Thoracic aorta (tissue), 2 donors: ENCODE measurements around the gene SYNGAP1. TPM values are rescaled to one million over a fixed set of nuclear protein-coding genes. Genes with fewer than 3 reads are reported as not detected.

Experiments
- ATAC-seq: fragments of 150-250 bp; one replicate; pipeline ENCODE4 v1.8.0; 2017; ENCODE audit warnings: low read depth; ENCODE audit not compliant: insufficient number of reproducible peaks, low FRiP score
- DNase-seq: peaks from one replicate; pipeline ENCODE4 v3.0.0-alpha.2; 2020; ENCODE audit warnings: low spot score
- H3K27ac ChIP-seq, 2 donors: fragments of 200-600 bp; sonication (generic); 1 replicate in 1 of 2; 2 replicates in 1 of 2; pipeline ENCODE4 v1.5.1; 2016; ENCODE audit warnings: mild to moderate bottlenecking in 2 of 2, moderate library complexity in 2 of 2
- H3K27me3 ChIP-seq: fragments of 200-600 bp; sonication (generic); replicated peaks from 2 replicates; pipeline ENCODE4 v1.6.0; 2016; ENCODE audit warnings: mild to moderate bottlenecking; ENCODE audit not compliant: insufficient read depth
- H3K36me3 ChIP-seq: fragments of 200-600 bp; sonication (generic); one replicate; pipeline ENCODE4 v1.5.1; 2016
- H3K4me1 ChIP-seq, 2 donors: fragments of 200-600 bp; sonication (generic); 1 replicate in 1 of 2; 2 replicates in 1 of 2; pipeline versions ENCODE4 v1.5.1 to v1.6.0; 2016; ENCODE audit warnings: low read depth in 2 of 2, mild to moderate bottlenecking in 1 of 2; ENCODE audit not compliant: control insufficient read depth in 1 of 2
- H3K4me3 ChIP-seq: fragments of 200-600 bp; sonication (generic); 2 replicates; pipeline ENCODE4 v1.5.1; 2016; ENCODE audit warnings: mild to moderate bottlenecking
- H3K9me3 ChIP-seq: fragments of 200-600 bp; sonication (generic); 2 replicates; pipeline ENCODE4 v1.5.1; 2016
- total RNA-seq, 2 donors: library from RNA; depleted of rRNA; stranded (reverse); fragments of >200 nt; gene quantifications; one replicate each; pipeline versions ENCODE4 v1.1.0 to v1.2.3, GENCODE V29; 2016
- TF ChIP-seq, protein P1 (sequence below): fragments of 200-600 bp; sonication (generic); IDR thresholded peaks from one replicate; pipeline ENCODE4 v1.5.1; 2019; ENCODE audit warnings: antibody characterized with exemption

SYNGAP1 gene
- total RNA-seq, 2 donors from 2014 or later: 16.2 to 24.6 TPM

DNA sequence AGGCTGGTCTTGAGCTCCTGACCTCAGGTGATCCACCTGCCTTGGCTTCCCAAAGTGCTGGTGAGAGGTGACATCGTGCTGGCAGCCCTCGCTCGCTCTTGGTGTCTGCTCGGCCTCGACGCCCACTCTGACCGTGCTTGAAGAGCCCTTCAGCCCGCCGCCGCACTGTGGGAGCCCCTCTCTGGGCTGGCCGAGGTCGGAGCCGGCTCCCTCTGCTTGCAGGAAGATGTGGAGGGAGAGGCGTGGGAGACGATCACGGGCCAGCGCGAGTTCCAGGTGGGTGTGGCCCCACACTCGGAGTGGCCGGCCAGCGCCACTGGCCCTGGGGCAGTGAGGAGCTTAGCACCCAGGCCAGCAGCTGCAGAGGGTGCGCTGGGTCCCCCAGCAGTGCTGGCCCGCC is 82.6 kb downstream of the SYNGAP1 start:
- H3K36me3 ChIP-seq: no peaks in the 10 kb centered on the region
- H3K27ac ChIP-seq: no peak overlapping the region
- TF ChIP-seq, protein P1, sequence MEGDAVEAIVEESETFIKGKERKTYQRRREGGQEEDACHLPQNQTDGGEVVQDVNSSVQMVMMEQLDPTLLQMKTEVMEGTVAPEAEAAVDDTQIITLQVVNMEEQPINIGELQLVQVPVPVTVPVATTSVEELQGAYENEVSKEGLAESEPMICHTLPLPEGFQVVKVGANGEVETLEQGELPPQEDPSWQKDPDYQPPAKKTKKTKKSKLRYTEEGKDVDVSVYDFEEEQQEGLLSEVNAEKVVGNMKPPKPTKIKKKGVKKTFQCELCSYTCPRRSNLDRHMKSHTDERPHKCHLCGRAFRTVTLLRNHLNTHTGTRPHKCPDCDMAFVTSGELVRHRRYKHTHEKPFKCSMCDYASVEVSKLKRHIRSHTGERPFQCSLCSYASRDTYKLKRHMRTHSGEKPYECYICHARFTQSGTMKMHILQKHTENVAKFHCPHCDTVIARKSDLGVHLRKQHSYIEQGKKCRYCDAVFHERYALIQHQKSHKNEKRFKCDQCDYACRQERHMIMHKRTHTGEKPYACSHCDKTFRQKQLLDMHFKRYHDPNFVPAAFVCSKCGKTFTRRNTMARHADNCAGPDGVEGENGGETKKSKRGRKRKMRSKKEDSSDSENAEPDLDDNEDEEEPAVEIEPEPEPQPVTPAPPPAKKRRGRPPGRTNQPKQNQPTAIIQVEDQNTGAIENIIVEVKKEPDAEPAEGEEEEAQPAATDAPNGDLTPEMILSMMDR: no peak
- ATAC-seq (no peak), DNase-seq (no peak)
- H3K9me3 ChIP-seq: no peaks in the 10 kb centered on the region
- no peaks in the 10 kb centered on the region for H3K4me1 ChIP-seq
- H3K27me3 ChIP-seq: no peaks in the 10 kb centered on the region
- H3K4me3 ChIP-seq: no peak overlapping the region

DNA sequence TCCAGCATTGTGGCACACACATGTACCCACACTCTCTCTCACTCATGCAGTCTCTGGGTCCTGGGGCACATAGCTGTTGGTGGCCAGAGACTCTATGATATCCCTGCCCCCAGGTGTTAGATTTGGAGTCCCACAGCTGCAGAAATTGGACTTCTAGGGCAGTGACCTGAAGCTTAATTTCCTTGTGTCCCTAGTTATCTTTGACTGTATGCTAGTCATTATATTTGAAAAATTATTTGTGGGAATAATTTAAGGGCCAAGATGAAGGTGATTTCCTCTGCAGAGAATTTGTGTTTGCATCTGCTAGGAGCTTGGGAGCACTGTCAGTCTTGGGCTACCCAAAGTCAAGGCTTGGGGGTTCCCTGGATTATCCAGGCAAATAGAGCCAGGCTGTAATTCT is 84.6 kb downstream of the SYNGAP1 start:
- ATAC-seq (no peak), DNase-seq (no peak)
- H3K27ac ChIP-seq: no peak overlapping the region
- H3K4me3 ChIP-seq: no peak overlapping the region
- H3K4me1 ChIP-seq: no peaks in the 10 kb centered on the region
- TF ChIP-seq, protein P1: no peak
- no peaks in the 10 kb centered on the region for H3K36me3 ChIP-seq
- no peaks in the 10 kb centered on the region for H3K9me3 ChIP-seq
- H3K27me3 ChIP-seq: no peaks in the 10 kb centered on the region

Other genes with a start within 250 kb of the SYNGAP1 start
- gene COL11A2, start 227.6 kb upstream of the SYNGAP1 start, total RNA-seq: 1 to 10 TPM; 1.9 to 3.4 TPM
- gene RXRB, start 219.4 kb upstream of the SYNGAP1 start, total RNA-seq: 10 to 100 TPM; 38.7 to 47.2 TPM
- gene SLC39A7, start 219.2 kb upstream of the SYNGAP1 start, total RNA-seq: 100 to 1,000 TPM in 1 of 2 donors, 10 to 100 TPM in 1; 71.3 to 106 TPM
- gene HSD17B8, start 215.4 kb upstream of the SYNGAP1 start, total RNA-seq: 10 to 100 TPM in 1 of 2 donors, 1 to 10 TPM in 1; 4.0 to 15.0 TPM
- 10 to 100 TPM; 13.2 to 17.3 TPM for gene RING1, start 211.6 kb upstream of the SYNGAP1 start, total RNA-seq
- gene VPS52, start 148.2 kb upstream of the SYNGAP1 start, total RNA-seq: 10 to 100 TPM; 31.4 to 43.2 TPM
- 1,000 to 10,000 TPM; 1,163 to 1,178 TPM for gene RPS18, start 148.0 kb upstream of the SYNGAP1 start, total RNA-seq
- 10 to 100 TPM; 18.1 to 27.3 TPM for gene B3GALT4, start 142.9 kb upstream of the SYNGAP1 start, total RNA-seq
- 10 to 100 TPM; 42.6 to 60.3 TPM for gene WDR46, start 130.8 kb upstream of the SYNGAP1 start, total RNA-seq
- 10 to 100 TPM; 26.8 to 31.9 TPM for gene PFDN6, start 130.5 kb upstream of the SYNGAP1 start, total RNA-seq
- 10 to 100 TPM; 49.9 to 83.5 TPM for gene RGL2, start 121.1 kb upstream of the SYNGAP1 start, total RNA-seq
- gene TAPBP, start 106.0 kb upstream of the SYNGAP1 start, total RNA-seq: 100 to 1,000 TPM in 1 of 2 donors, 10 to 100 TPM in 1; 88.0 to 107 TPM
- gene ZBTB22, start 102.3 kb upstream of the SYNGAP1 start, total RNA-seq: 10 to 100 TPM; 15.0 to 29.5 TPM
- 10 to 100 TPM; 32.4 to 78.5 TPM for gene DAXX, start 97.1 kb upstream of the SYNGAP1 start, total RNA-seq
- under 1 TPM; 0.81 to 0.85 TPM for gene KIFC1, start 28.2 kb upstream of the SYNGAP1 start, total RNA-seq
- gene PHF1, start 9.1 kb upstream of the SYNGAP1 start, total RNA-seq: 100 to 1,000 TPM in 1 of 2 donors, 10 to 100 TPM in 1; 82.0 to 104 TPM
- gene CUTA, start 2.0 kb upstream of the SYNGAP1 start, total RNA-seq: 100 to 1,000 TPM in 1 of 2 donors, 10 to 100 TPM in 1; 60.3 to 207 TPM
- gene ZBTB9, start 34.5 kb downstream of the SYNGAP1 start, total RNA-seq: 1 to 10 TPM; 1.1 to 7.1 TPM
- gene BAK1, start 160.2 kb downstream of the SYNGAP1 start, total RNA-seq: 10 to 100 TPM; 13.8 to 14.0 TPM
- gene ITPR3, start 201.3 kb downstream of the SYNGAP1 start, total RNA-seq: 10 to 100 TPM; 15.2 to 21.2 TPM